ENCODE results near the gene KRT38. TPM values are rescaled to one million over a fixed set of nuclear protein-coding genes. Genes with fewer than 3 reads are reported as not detected.

The KRT38 gene
- total RNA-seq, 1 experiment from 2014 or later, result not detected

GRCh38 chr17:41390411-41390938, 50.3 kb downstream of the KRT38 start (continued):
- no peak for TF ChIP-seq STAT6 (CRISPR knock-in tag; conservative IDR thresholded peaks at IDR 0.05; ENCODE audit: low read depth)
- TF ChIP-seq NFE2L1 (CRISPR knock-in tag; IDR thresholded peaks at IDR 0.05), result no peak
- no peak for TF ChIP-seq ZBTB21 (CRISPR knock-in tag; IDR thresholded peaks at IDR 0.05; ENCODE audit: borderline replicate concordance)
- no peak for TF ChIP-seq TP53 (CRISPR knock-in tag; IDR thresholded peaks at IDR 0.05)
- no peak for TF ChIP-seq FOXK1 (CRISPR knock-in tag; IDR thresholded peaks at IDR 0.05)
- TF ChIP-seq MXD4 (CRISPR knock-in tag; IDR thresholded peaks at IDR 0.05; ENCODE audit: borderline replicate concordance), result no peak
- no peak for TF ChIP-seq MLX (CRISPR knock-in tag; IDR thresholded peaks at IDR 0.05)
- TF ChIP-seq SOX15 (CRISPR knock-in tag; IDR thresholded peaks at IDR 0.05), result no peak

GRCh38 chr17:41387670-41388069, 53.1 kb downstream of the KRT38 start:
- H3K27me3 Mint-ChIP-seq (ENCODE audit: low read depth), result no peaks in the 10 kb centered on the region; the same call in 1 of the 2 replicates
- H3K4me1 Mint-ChIP-seq, result no peaks in the 10 kb centered on the region
- ChIA-PET CTCF (interaction anchor here (1.3 kb wide), 1 partner anchor 30 kb away, joined by 5 read pairs; no protein-coding TSS in a partner anchor), POLR2A (no interaction called here)
- H3K36me3 Mint-ChIP-seq, result peaks cover 6% of the 10 kb centered on the region
- no peak overlapping the region for H3K4me3 Mint-ChIP-seq
- H3K9me3 Mint-ChIP-seq, result peaks cover 15% of the 10 kb centered on the region
- H3K27ac Mint-ChIP-seq, result no peak overlapping the region
- ATAC-seq (no peak), DNase-seq (ENCODE audit: low spot score) (no peak)
- TF ChIP-seq HMGA2 (CRISPR knock-in tag; IDR thresholded peaks at IDR 0.05), result no peak
- no peak for TF ChIP-seq CBFB (CRISPR knock-in tag; IDR thresholded peaks at IDR 0.05; ENCODE audit: low read depth)
- TF ChIP-seq STAT6 (CRISPR knock-in tag; conservative IDR thresholded peaks at IDR 0.05; ENCODE audit: low read depth), result no peak
- no peak for TF ChIP-seq MXD4 (CRISPR knock-in tag; IDR thresholded peaks at IDR 0.05; ENCODE audit: borderline replicate concordance)
- TF ChIP-seq ZNF281 (CRISPR knock-in tag; IDR thresholded peaks at IDR 0.05), result no peak
- no peak for TF ChIP-seq ZNF263 (CRISPR knock-in tag; IDR thresholded peaks at IDR 0.05; ENCODE audit: low read depth)
- TF ChIP-seq, protein P1, sequence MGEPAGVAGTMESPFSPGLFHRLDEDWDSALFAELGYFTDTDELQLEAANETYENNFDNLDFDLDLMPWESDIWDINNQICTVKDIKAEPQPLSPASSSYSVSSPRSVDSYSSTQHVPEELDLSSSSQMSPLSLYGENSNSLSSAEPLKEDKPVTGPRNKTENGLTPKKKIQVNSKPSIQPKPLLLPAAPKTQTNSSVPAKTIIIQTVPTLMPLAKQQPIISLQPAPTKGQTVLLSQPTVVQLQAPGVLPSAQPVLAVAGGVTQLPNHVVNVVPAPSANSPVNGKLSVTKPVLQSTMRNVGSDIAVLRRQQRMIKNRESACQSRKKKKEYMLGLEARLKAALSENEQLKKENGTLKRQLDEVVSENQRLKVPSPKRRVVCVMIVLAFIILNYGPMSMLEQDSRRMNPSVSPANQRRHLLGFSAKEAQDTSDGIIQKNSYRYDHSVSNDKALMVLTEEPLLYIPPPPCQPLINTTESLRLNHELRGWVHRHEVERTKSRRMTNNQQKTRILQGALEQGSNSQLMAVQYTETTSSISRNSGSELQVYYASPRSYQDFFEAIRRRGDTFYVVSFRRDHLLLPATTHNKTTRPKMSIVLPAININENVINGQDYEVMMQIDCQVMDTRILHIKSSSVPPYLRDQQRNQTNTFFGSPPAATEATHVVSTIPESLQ (CRISPR knock-in tag; IDR thresholded peaks at IDR 0.05), result no peak
- TF ChIP-seq E2F5 (CRISPR knock-in tag; IDR thresholded peaks at IDR 0.05), result no peak
- TF ChIP-seq GABPB1 (CRISPR knock-in tag; IDR thresholded peaks at IDR 0.05), result no peak
- TF ChIP-seq CREM (CRISPR knock-in tag; IDR thresholded peaks at IDR 0.05), result no peak
- TF ChIP-seq ATF1 (CRISPR knock-in tag; IDR thresholded peaks at IDR 0.05), result no peak
- TF ChIP-seq, protein P2, sequence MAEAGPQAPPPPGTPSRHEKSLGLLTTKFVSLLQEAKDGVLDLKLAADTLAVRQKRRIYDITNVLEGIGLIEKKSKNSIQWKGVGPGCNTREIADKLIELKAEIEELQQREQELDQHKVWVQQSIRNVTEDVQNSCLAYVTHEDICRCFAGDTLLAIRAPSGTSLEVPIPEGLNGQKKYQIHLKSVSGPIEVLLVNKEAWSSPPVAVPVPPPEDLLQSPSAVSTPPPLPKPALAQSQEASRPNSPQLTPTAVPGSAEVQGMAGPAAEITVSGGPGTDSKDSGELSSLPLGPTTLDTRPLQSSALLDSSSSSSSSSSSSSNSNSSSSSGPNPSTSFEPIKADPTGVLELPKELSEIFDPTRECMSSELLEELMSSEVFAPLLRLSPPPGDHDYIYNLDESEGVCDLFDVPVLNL (CRISPR knock-in tag; IDR thresholded peaks at IDR 0.05; ENCODE audit: borderline replicate concordance, low read depth), result no peak

All from WTC11 (cell line).